Activated B cell treated with CpG ODN at 0.5 μM for 24 hours (primary cell): ENCODE results near the gene PLCG2. TPM values are rescaled to one million over a fixed set of nuclear protein-coding genes. Genes with fewer than 3 reads are reported as not detected.
"Not testable (repeated sequence)": the region's sequence is repeated elsewhere in the genome, so short reads cannot be mapped to it uniquely, and the experiment has no call there.

ENCODE experiments used
- ATAC-seq: fragments of 200-7000 bp; cut with Tn5 transposase; one replicate; pipeline ENCODE4 v1.10.0; 2021; ENCODE audit warnings: low read depth, mild to moderate bottlenecking, moderate library complexity
- CTCF ChIA-PET: fragments of 350-600 bp; sonication (Branson Sonifier 250); formaldehyde crosslinking; loops from one replicate; lab custom pipeline; 2021; ENCODE audit warnings: antibody characterized with exemption; lab: Charles Lee
- POLR2A ChIA-PET: fragments of 350-600 bp; sonication (Branson Sonifier 250); formaldehyde crosslinking; loops from one replicate; lab custom pipeline; 2021; ENCODE audit warnings: antibody characterized with exemption; lab: Charles Lee
- DNase-seq: peaks from one replicate; pipeline ENCODE4 v3.0.0; 2022
- H3K27ac Mint-ChIP-seq: one replicate; pipeline ENCODE4 v1.8.0; 2020; ENCODE audit warnings: mixed read lengths
- H3K27me3 Mint-ChIP-seq: one replicate; pipeline ENCODE4 v1.8.0; 2021; ENCODE audit warnings: mixed read lengths
- H3K36me3 Mint-ChIP-seq: one replicate; pipeline ENCODE4 v1.8.0; 2021; ENCODE audit warnings: low read depth, mixed read lengths
- H3K4me1 Mint-ChIP-seq: one replicate; pipeline ENCODE4 v1.8.0; 2021; ENCODE audit warnings: mixed read lengths
- H3K4me3 Mint-ChIP-seq: one replicate; pipeline ENCODE4 v1.8.0; 2020; ENCODE audit warnings: mild to moderate bottlenecking, mixed read lengths
- H3K9me3 Mint-ChIP-seq: one replicate; pipeline ENCODE4 v1.8.0; 2020; ENCODE audit warnings: mixed read lengths
- intact Hi-C: fragments of 100-400 bp; cut with micrococcal nuclease; formaldehyde crosslinking; loops from one replicate; pipeline ENCODE4 v1.15.1; 2024
- total RNA-seq: library from RNA; stranded (reverse); gene quantifications from 2 replicates; pipeline ENCODE4 v1.2.3, GENCODE V29; 2022
- TF ChIP-seq, protein P1 (sequence below): fragments of 200-600 bp; IDR thresholded peaks from one replicate; pipeline ENCODE4 v1.8.0; 2022; ENCODE audit warnings: antibody characterized with exemption, mild to moderate bottlenecking

PLCG2 gene
- total RNA-seq, 1 donor from 2014 or later, result 525 TPM

DNA sequence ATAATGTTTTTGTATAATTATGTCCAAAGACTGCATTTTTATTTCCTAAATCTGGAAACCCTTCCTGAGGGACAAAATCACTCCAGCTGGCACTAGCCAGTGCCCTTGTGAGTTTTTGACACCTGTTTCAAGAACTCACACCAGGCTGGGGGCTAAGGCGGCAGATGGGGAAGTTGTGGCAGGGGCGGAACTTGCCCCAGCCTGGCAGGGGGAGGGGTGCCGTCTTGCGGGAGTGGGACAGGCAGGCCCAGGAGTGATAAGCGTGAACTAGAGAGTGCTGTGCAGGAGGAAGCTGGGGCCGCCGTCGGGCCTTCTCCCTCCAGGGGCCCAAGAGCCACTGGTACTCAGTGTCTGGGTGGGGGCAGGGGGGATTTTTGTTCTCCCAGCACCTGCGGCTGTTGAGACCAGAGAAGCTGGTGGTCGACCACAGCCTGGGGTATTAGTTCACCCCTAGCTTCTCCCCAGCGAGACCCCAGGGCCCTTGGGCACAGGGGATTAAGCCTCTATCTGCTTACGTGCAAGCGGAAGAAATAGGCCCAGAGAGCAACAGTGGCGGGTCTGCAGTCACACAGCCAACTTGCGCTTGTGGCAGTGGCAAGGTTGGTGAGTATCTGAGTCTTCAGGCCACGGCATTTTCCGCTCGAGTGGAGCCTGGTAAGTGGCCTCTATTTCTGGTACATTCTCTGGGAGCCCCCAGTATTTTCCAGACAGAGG, 40.2 kb upstream of the PLCG2 start:
- Mint-ChIP-seq H3K4me1 (peaks cover 55% of the 10 kb centered on the region), H3K4me3 (peak overlapping the region; percentile 79), H3K27ac (peak overlapping the region; percentile 95), H3K27me3 (no peaks in the 10 kb centered on the region), H3K9me3 (no peaks in the 10 kb centered on the region), H3K36me3 (peaks cover 5% of the 10 kb centered on the region)
- ChIA-PET POLR2A (interaction anchor here (0.7 to 4.9 kb wide), 24 partner anchors 9 to 425 kb away, joined by 3 to 124 read pairs (median 7); partner anchors contain the start of genes GAN and PLCG2), CTCF (interaction anchor here (0.7 to 8.3 kb wide), 16 partner anchors 9 to 373 kb away, joined by 3 to 56 read pairs (median 4); no protein-coding TSS in a partner anchor)
- peak; percentile 78 for DNase-seq
- intact Hi-C loops, result loop anchor here (1.0 to 10.0 kb wide), 18 partner anchors 9 to 1194 kb away; partner anchors contain the start of genes ATMIN, DYNLRB2 and GCSH
- TF ChIP-seq, protein P1, sequence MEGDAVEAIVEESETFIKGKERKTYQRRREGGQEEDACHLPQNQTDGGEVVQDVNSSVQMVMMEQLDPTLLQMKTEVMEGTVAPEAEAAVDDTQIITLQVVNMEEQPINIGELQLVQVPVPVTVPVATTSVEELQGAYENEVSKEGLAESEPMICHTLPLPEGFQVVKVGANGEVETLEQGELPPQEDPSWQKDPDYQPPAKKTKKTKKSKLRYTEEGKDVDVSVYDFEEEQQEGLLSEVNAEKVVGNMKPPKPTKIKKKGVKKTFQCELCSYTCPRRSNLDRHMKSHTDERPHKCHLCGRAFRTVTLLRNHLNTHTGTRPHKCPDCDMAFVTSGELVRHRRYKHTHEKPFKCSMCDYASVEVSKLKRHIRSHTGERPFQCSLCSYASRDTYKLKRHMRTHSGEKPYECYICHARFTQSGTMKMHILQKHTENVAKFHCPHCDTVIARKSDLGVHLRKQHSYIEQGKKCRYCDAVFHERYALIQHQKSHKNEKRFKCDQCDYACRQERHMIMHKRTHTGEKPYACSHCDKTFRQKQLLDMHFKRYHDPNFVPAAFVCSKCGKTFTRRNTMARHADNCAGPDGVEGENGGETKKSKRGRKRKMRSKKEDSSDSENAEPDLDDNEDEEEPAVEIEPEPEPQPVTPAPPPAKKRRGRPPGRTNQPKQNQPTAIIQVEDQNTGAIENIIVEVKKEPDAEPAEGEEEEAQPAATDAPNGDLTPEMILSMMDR, result no peak
- ATAC-seq, result peak; percentile 73

DNA sequence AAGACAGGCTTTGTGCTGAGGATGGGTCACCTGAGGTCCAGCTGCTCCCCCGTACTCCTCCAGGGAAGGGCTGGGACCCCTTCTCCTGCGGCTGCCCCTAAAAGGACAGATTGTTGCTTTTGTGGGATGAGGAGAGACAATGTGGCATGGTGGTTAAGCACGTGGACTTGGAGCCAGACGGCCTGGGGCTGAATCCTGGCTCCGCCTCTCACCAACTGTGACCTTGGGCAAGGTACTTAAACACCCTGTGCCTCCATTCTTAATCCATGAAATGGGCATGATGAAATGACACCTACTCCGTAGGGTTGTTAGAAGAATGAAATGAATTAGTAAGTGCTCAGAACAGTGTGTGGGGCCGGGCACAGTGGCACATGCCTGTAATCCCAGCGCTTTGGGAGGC, 39.6 kb upstream of the PLCG2 start:
- DNase-seq (no peak), ATAC-seq (no peak)
- peak overlapping the region; percentile 79 for H3K4me3 Mint-ChIP-seq
- TF ChIP-seq, protein P1, result no peak
- ChIA-PET POLR2A (interaction anchor here (0.7 to 4.9 kb wide), 34 partner anchors 10 to 425 kb away, joined by 3 to 124 read pairs (median 7); partner anchors contain the start of genes GAN and PLCG2), CTCF (interaction anchor here (0.8 to 8.3 kb wide), 12 partner anchors 12 to 373 kb away, joined by 3 to 56 read pairs (median 5); no protein-coding TSS in a partner anchor)
- peaks cover 58% of the 10 kb centered on the region for H3K4me1 Mint-ChIP-seq
- intact Hi-C loops, result loop anchor here (1.0 to 10.0 kb wide), 8 partner anchors 9 to 1195 kb away; partner anchors contain the start of gene DYNLRB2
- peak overlapping the region; percentile 95 for H3K27ac Mint-ChIP-seq
- H3K9me3 Mint-ChIP-seq, result no peaks in the 10 kb centered on the region
- no peaks in the 10 kb centered on the region for H3K27me3 Mint-ChIP-seq
- peaks cover 5% of the 10 kb centered on the region for H3K36me3 Mint-ChIP-seq

DNA sequence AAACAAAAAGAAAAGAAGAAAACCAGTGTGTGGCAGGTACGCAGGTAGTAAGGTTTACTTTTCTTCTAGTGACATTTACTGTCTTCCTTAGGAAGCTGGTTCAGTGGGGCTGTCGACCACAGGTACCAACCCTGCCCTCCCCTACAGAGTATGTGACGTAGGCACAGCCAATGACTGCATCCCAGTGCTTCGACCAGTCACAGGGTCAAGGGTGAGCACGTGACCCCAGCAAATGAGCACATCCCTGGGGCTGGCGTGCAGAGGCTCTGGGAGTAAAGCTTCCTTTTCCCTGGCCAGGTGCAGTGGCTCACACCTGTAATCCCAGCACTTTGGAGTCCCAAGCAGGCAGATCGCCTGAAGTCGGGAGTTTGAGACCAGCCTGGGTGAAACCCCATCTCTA, 38.9 kb upstream of the PLCG2 start:
- ATAC-seq, result peak; percentile 39

DNA sequence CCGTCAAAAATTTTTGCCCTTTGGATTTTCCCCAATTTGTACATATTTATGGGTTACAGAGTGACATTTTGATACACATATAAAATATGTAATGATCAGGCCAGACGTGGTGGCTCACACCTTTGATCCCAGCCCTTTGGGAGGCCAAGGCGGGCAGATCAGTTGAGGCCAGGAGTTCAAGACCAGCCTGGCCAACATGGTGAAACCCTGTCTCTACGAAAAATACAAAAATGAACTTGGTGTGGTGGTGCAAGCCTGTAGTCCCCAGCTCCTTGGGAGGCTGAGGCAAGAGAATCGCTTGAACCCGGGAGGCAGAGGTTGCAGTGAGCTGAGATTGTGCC, 37.7 kb upstream of the PLCG2 start:
- ChIA-PET POLR2A (interaction anchor here (1.0 to 4.9 kb wide), 13 partner anchors 9 to 296 kb away, joined by 3 to 124 read pairs (median 21); partner anchors contain the start of gene PLCG2), CTCF (interaction anchor here (0.7 to 8.3 kb wide), 4 partner anchors 11 to 163 kb away, joined by 4 to 56 read pairs (median 9); no protein-coding TSS in a partner anchor)
- H3K27ac Mint-ChIP-seq, result peak overlapping the region; percentile 95
- H3K9me3 Mint-ChIP-seq, H3K36me3 Mint-ChIP-seq, H3K27me3 Mint-ChIP-seq, ATAC-seq, H3K4me3 Mint-ChIP-seq, intact Hi-C loops, DNase-seq: not testable (repeated sequence)
- H3K4me1 Mint-ChIP-seq, result peaks cover 72% of the 10 kb centered on the region

More for the DNA sequence above, 38.9 kb upstream of the PLCG2 start:
- Mint-ChIP-seq H3K9me3 (no peaks in the 10 kb centered on the region), H3K4me3 (peak overlapping the region; percentile 79), H3K27me3 (no peaks in the 10 kb centered on the region), H3K27ac (peak overlapping the region; percentile 95), H3K36me3 (peaks cover 5% of the 10 kb centered on the region), H3K4me1 (peaks cover 59% of the 10 kb centered on the region)
- ChIA-PET POLR2A (interaction anchor here (0.5 to 4.9 kb wide), 38 partner anchors 10 to 430 kb away, joined by 3 to 124 read pairs (median 6); partner anchors contain the start of genes GAN, MPHOSPH6 and PLCG2), CTCF (interaction anchor here (1.9 to 8.3 kb wide), 4 partner anchors 12 to 134 kb away, joined by 5 to 56 read pairs (median 10); no protein-coding TSS in a partner anchor)
- intact Hi-C loops, result loop anchor here (1.0 kb wide), 1 partner anchor 39 kb away; the partner anchor contains the start of gene PLCG2
- TF ChIP-seq, protein P1, result no peak
- peak; percentile 35 for DNase-seq

DNA sequence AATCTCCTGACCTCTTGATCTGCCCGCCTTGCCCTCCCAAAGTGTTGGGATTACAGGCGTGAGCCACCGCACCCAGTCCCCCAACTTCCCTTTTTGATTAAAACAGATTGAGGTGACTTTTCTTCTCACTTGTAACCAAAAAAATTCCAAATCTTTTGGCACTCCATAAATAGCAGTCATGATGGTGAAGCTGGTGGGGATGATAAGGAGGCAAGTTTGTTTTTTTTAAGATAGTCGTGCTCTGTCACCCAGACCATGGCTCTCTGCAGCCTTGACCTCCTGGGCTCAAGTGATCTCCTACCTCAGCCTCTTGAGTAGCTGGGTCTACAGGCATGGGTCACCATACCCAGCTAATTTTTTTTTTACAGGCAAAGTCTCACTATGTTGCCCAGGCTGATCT, 34.7 kb upstream of the PLCG2 start:
- intact Hi-C loops, result no loop called here

More for the DNA sequence above, 34.7 kb upstream of the PLCG2 start:
- ATAC-seq (no peak), DNase-seq (no peak)
- H3K27ac Mint-ChIP-seq, result no peak overlapping the region
- TF ChIP-seq, protein P1, result no peak
- no peak overlapping the region for H3K4me3 Mint-ChIP-seq
- no peaks in the 10 kb centered on the region for H3K27me3 Mint-ChIP-seq
- H3K36me3 Mint-ChIP-seq, result peaks cover 7% of the 10 kb centered on the region
- ChIA-PET POLR2A (interaction anchor here (0.7 to 1.2 kb wide), 5 partner anchors 11 to 737 kb away, joined by 3 to 6 read pairs (median 3); partner anchors contain the start of gene CENPN), CTCF (no interaction called here)
- H3K9me3 Mint-ChIP-seq, result no peaks in the 10 kb centered on the region
- H3K4me1 Mint-ChIP-seq, result peaks cover 78% of the 10 kb centered on the region
